Measurements from ENCODE around the gene PROZ. TPM values are rescaled to one million over a fixed set of nuclear protein-coding genes. Genes with fewer than 3 reads are reported as not detected.

PROZ gene
- total RNA-seq, 1 donor = not detected

DNA sequence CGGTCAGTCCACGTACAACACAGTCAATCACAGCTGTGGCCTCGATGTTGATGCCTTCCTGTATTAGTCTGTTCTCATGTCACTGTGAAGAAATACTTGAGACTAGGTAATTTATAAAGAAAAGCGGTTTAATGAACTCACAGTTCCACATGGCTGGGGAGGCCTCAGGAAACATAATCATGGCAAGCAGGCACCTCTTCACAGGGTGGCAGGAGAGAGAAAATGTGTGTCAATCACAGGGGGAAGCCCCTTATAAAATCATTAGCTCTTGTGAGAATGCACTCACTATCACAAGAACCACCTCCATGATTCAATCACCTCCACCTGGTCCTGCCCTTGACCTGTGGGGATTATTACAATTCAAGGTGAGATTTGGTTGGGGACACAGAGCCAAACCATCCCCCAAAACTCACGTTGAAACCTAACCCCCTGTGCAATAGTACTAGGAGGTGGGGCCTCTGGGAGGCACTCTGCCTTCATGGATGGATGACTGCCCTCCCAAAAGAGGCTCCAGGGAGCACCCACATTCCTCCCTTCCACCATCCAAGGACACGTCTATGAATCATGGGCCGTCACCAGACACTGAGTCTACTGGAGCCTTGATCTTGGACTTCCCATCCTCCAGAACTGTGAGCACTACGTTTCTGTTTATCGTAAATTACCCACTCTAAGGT is 2.3 kb upstream of the PROZ start:
- H3K4me1 ChIP-seq (ENCODE audit: insufficient read depth, low read length) = peaks cover 16% of the 10 kb centered on the region
- no peak for DNase-seq (ENCODE audit: insufficient read length, low spot score, missing footprints)
- H3K4me2 ChIP-seq (ENCODE audit: insufficient read depth, low read length) = no peak overlapping the region
- no peak overlapping the region for H3K27ac ChIP-seq (ENCODE audit: low read depth, low read length)
- peaks cover 5% of the 10 kb centered on the region for H3K27me3 ChIP-seq (ENCODE audit: insufficient read depth, low read length)
- no peak overlapping the region for H3K4me3 ChIP-seq (ENCODE audit: insufficient read depth, low read length)
- H4K20me1 ChIP-seq (ENCODE audit: insufficient read depth, low read length) = no peaks in the 10 kb centered on the region
- no peak for TF ChIP-seq CTCF (IDR thresholded peaks at IDR 0.05; ENCODE audit: extremely low read depth, low read depth, low read length)
- no peak overlapping the region for H2AFZ ChIP-seq (ENCODE audit: low read length)
- H3K9me3 ChIP-seq (ENCODE audit: low read depth, low read length) = no peaks in the 10 kb centered on the region
- H3K79me2 ChIP-seq (ENCODE audit: insufficient read depth, low read length) = no peaks in the 10 kb centered on the region
- no peaks in the 10 kb centered on the region for H3K36me3 ChIP-seq (ENCODE audit: insufficient read depth, low read length)

- peaks cover 6% of the 10 kb centered on the region for H3K27me3 ChIP-seq (ENCODE audit: insufficient read depth, low read length)
- peak; percentile 34 for DNase-seq (ENCODE audit: insufficient read length, low spot score, missing footprints)
- H3K36me3 ChIP-seq (ENCODE audit: insufficient read depth, low read length) = no peaks in the 10 kb centered on the region
- no peaks in the 10 kb centered on the region for H3K9me3 ChIP-seq (ENCODE audit: low read depth, low read length)
- H3K27ac ChIP-seq (ENCODE audit: low read depth, low read length) = no peak overlapping the region
- no peaks in the 10 kb centered on the region for H3K79me2 ChIP-seq (ENCODE audit: insufficient read depth, low read length)
- no peaks in the 10 kb centered on the region for H4K20me1 ChIP-seq (ENCODE audit: insufficient read depth, low read length)
- no peak for TF ChIP-seq CTCF (IDR thresholded peaks at IDR 0.05; ENCODE audit: extremely low read depth, low read depth, low read length)
- H2AFZ ChIP-seq (ENCODE audit: low read length) = peak overlapping the region; percentile 17
- no peak overlapping the region for H3K4me3 ChIP-seq (ENCODE audit: insufficient read depth, low read length)
- no peak overlapping the region for H3K4me2 ChIP-seq (ENCODE audit: insufficient read depth, low read length)
- H3K4me1 ChIP-seq (ENCODE audit: insufficient read depth, low read length) = peaks cover 12% of the 10 kb centered on the region
Measured at GRCh38 chr13:113157206-113157928, 1.1 kb upstream of the PROZ start.

DNA sequence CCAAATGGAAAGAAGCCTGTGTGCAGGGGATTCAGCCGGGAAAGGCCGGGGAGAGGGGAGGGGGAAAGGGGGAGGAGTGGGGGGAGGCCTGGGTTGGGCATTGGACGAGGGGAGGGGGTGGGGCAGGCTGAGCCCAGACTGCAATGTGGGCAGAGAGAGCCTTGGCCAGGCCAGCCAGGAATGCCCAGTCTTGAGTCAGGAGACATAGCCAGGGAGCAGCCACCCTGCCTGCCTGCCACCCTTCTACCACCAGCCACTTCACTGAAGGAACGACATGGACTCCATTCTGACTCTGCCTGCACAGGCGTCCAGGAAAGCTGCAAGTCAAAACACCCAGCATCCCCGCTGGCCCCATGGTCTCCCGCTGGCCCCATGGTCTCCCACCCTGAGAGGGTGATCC is 498 bp downstream of the PROZ start:
- Histone ChIP-seq H3K79me2 (ENCODE audit: insufficient read depth, low read length) (no peaks in the 10 kb centered on the region), H3K4me1 (ENCODE audit: insufficient read depth, low read length) (no peaks in the 10 kb centered on the region), H3K27ac (ENCODE audit: low read depth, low read length) (no peak overlapping the region), H2AFZ (ENCODE audit: low read length) (no peak overlapping the region), H3K4me3 (ENCODE audit: insufficient read depth, low read length) (no peak overlapping the region), H3K9me3 (ENCODE audit: low read depth, low read length) (no peaks in the 10 kb centered on the region), H3K36me3 (ENCODE audit: insufficient read depth, low read length) (no peaks in the 10 kb centered on the region), H3K4me2 (ENCODE audit: insufficient read depth, low read length) (no peak overlapping the region), H4K20me1 (ENCODE audit: insufficient read depth, low read length) (no peaks in the 10 kb centered on the region), H3K27me3 (ENCODE audit: insufficient read depth, low read length) (peaks cover 17% of the 10 kb centered on the region)
- DNase-seq (ENCODE audit: insufficient read length, low spot score, missing footprints) = peak; percentile 67
- TF ChIP-seq CTCF (IDR thresholded peaks at IDR 0.05; ENCODE audit: extremely low read depth, low read depth, low read length) = no peak

- no peak for TF ChIP-seq CTCF (IDR thresholded peaks at IDR 0.05; ENCODE audit: extremely low read depth, low read depth, low read length)
- DNase-seq (ENCODE audit: insufficient read length, low spot score, missing footprints) = peak; percentile 52
- Histone ChIP-seq H3K36me3 (ENCODE audit: insufficient read depth, low read length) (no peaks in the 10 kb centered on the region), H3K4me1 (ENCODE audit: insufficient read depth, low read length) (no peaks in the 10 kb centered on the region), H3K79me2 (ENCODE audit: insufficient read depth, low read length) (no peaks in the 10 kb centered on the region), H3K4me2 (ENCODE audit: insufficient read depth, low read length) (no peak overlapping the region), H4K20me1 (ENCODE audit: insufficient read depth, low read length) (no peaks in the 10 kb centered on the region), H3K27me3 (ENCODE audit: insufficient read depth, low read length) (peaks cover 17% of the 10 kb centered on the region), H3K9me3 (ENCODE audit: low read depth, low read length) (no peaks in the 10 kb centered on the region), H3K4me3 (ENCODE audit: insufficient read depth, low read length) (no peak overlapping the region), H2AFZ (ENCODE audit: low read length) (no peak overlapping the region), H3K27ac (ENCODE audit: low read depth, low read length) (no peak overlapping the region)
Measured at GRCh38 chr13:113159701-113160100, 1.3 kb downstream of the PROZ start.

Measured in osteoblast (primary cell).